ENCODE measurements around the gene RIT1. TPM values are rescaled to one million over a fixed set of nuclear protein-coding genes. Genes with fewer than 3 reads are reported as not detected.

RIT1 gene
- total RNA-seq, 1 donor from 2014 or later, result 35.3 TPM

DNA sequence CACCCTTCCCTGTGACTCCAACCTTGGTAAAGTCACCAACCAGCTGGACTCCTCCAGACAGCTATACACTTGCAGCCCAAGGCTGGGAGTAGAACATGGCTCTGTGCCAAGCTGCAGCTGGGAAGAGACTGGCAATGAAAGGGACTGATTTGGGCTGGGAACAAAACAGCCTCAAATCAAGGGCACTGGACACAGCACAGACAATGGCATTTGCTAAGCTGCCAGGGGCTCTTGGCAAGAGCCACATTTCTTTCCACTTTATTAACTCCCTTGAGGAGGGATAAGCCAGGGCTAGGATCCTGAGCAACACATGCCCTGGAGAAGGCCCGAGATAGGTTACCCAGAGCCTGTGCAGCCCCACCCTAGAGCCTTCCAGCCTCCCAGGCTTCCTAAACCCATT, 39.8 kb downstream of the RIT1 start:
- Mint-ChIP-seq H3K36me3 (no peaks in the 10 kb centered on the region), H3K4me3 (no peak overlapping the region), H3K9me3 (no peaks in the 10 kb centered on the region), H3K27me3 (peaks cover 37% of the 10 kb centered on the region), H3K27ac (no peak overlapping the region), H3K4me1 (ENCODE audit: unreplicated experiment) (no peaks in the 10 kb centered on the region)
- TF ChIP-seq CTCF (conservative IDR thresholded peaks at IDR 0.05), result no peak
- DNase-seq (ENCODE audit: extremely low spot score, unreplicated experiment), result no peak

- H3K27me3 Mint-ChIP-seq, result peaks cover 38% of the 10 kb centered on the region
- no peak overlapping the region for H3K4me3 Mint-ChIP-seq
Measured at GRCh38 chr1:155867766-155868165, 43.4 kb downstream of the RIT1 start.

DNA sequence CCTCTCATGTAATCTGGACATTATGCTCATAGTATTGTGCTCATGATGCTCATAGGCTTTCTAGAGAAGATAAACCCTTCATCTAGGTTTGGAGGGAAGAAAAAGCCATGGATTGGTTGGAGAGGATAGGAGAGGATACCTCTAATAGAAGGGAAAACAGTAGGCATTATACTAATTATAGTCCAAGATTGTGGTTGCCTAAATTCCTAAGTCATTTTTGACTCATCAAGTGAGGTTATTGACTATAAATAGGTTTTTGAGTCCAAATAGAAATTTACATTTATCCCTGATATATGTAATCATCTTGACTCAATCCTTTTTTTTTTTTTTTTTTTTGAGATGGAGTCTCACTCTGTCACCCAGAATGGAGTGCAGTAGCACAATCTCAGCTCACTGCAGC, 46.8 kb downstream of the RIT1 start:
- Mint-ChIP-seq H3K9me3 (no peaks in the 10 kb centered on the region), H3K27me3 (peaks cover 34% of the 10 kb centered on the region), H3K4me1 (ENCODE audit: unreplicated experiment) (peaks cover 2% of the 10 kb centered on the region), H3K4me3 (no peak overlapping the region), H3K36me3 (no peaks in the 10 kb centered on the region), H3K27ac (no peak overlapping the region)
- no peak for DNase-seq (ENCODE audit: extremely low spot score, unreplicated experiment)
- TF ChIP-seq CTCF (conservative IDR thresholded peaks at IDR 0.05), result no peak

More at GRCh38 chr1:155867766-155868165, 43.4 kb downstream of the RIT1 start:
- no peaks in the 10 kb centered on the region for H3K9me3 Mint-ChIP-seq
- H3K4me1 Mint-ChIP-seq (ENCODE audit: unreplicated experiment), result no peaks in the 10 kb centered on the region
- TF ChIP-seq CTCF (conservative IDR thresholded peaks at IDR 0.05), result no peak
- no peaks in the 10 kb centered on the region for H3K36me3 Mint-ChIP-seq
- DNase-seq (ENCODE audit: extremely low spot score, unreplicated experiment), result no peak
- H3K27ac Mint-ChIP-seq, result no peak overlapping the region

GRCh38 chr1:155861896-155862295, 49.3 kb downstream of the RIT1 start:
- Mint-ChIP-seq H3K36me3 (peaks cover 3% of the 10 kb centered on the region), H3K4me1 (ENCODE audit: unreplicated experiment) (peaks cover 11% of the 10 kb centered on the region), H3K27me3 (peaks cover 22% of the 10 kb centered on the region), H3K4me3 (no peak overlapping the region), H3K9me3 (no peaks in the 10 kb centered on the region), H3K27ac (no peak overlapping the region)
- TF ChIP-seq CTCF (conservative IDR thresholded peaks at IDR 0.05), result no peak
- no peak for DNase-seq (ENCODE audit: extremely low spot score, unreplicated experiment)

- Mint-ChIP-seq H3K4me1 (ENCODE audit: unreplicated experiment) (peaks cover 13% of the 10 kb centered on the region), H3K4me3 (peak overlapping the region; percentile 42), H3K27me3 (peaks cover 22% of the 10 kb centered on the region), H3K9me3 (no peaks in the 10 kb centered on the region), H3K27ac (no peak overlapping the region), H3K36me3 (peaks cover 4% of the 10 kb centered on the region)
- no peak for DNase-seq (ENCODE audit: extremely low spot score, unreplicated experiment)
- TF ChIP-seq CTCF (conservative IDR thresholded peaks at IDR 0.05), result no peak
Measured at GRCh38 chr1:155860970-155861510, 50.1 kb downstream of the RIT1 start.
